CD4-positive, alpha-beta T cell (primary cell): ENCODE data around the gene LRRK2. TPM values are rescaled to one million over a fixed set of nuclear protein-coding genes. Genes with fewer than 3 reads are reported as not detected.

ENCODE experiments used
- ATAC-seq: fragments of 200-7000 bp; cut with Tn5 transposase; one replicate; pipeline ENCODE4 v1.10.0; 2022; ENCODE audit warnings: mild to moderate bottlenecking; ENCODE audit not compliant: poor library complexity
- CTCF ChIA-PET: fragments of 350-600 bp; sonication (Branson Sonifier 250); formaldehyde crosslinking; loops from one replicate; lab custom pipeline; 2021; ENCODE audit warnings: antibody characterized with exemption, inconsistent platforms; lab: Charles Lee
- POLR2A ChIA-PET: fragments of 350-600 bp; sonication (Branson Sonifier 250); formaldehyde crosslinking; loops from one replicate; lab custom pipeline; 2021; ENCODE audit warnings: antibody characterized with exemption, inconsistent platforms; lab: Charles Lee
- DNase-seq, 14 experiments: peaks; one replicate each; pipeline ENCODE4 v3.0.0-alpha.2; 2013 to 2020; ENCODE audit warnings: mixed read lengths in 2 of 14
- H3K27ac ChIP-seq, 2 donors: one replicate each; pipeline versions ENCODE4 v1.5.1 to v1.7.0; 2013; ENCODE audit warnings: low read length in 2 of 2, low read depth in 1 of 2, mild to moderate bottlenecking in 1 of 2
- H3K27me3 ChIP-seq, 2 experiments: 1 replicate in 1 of 2; 2 replicates in 1 of 2; pipeline versions ENCODE4 v1.6.1 to v1.7.0; 2013; ENCODE audit warnings: low read length in 2 of 2, control low read depth in 1 of 2, mild to moderate bottlenecking in 1 of 2, moderate library complexity in 1 of 2; ENCODE audit not compliant: insufficient read depth in 2 of 2, control insufficient read depth in 1 of 2
- H3K36me3 ChIP-seq: one replicate; pipeline ENCODE4 v1.6.1; 2013; ENCODE audit warnings: low read length, control low read depth; ENCODE audit not compliant: insufficient read depth
- H3K4me1 ChIP-seq: one replicate; pipeline ENCODE4 v1.6.1; 2013; ENCODE audit warnings: low read length, control low read depth; ENCODE audit not compliant: insufficient read depth
- H3K4me3 ChIP-seq: one replicate; pipeline ENCODE4 v1.5.1; 2013; ENCODE audit warnings: mild to moderate bottlenecking, low read length, moderate library complexity
- H3K9me3 ChIP-seq, 2 experiments: 1 replicate in 1 of 2; 2 replicates in 1 of 2; pipeline versions ENCODE4 v1.6.1 to v1.7.0; 2013; ENCODE audit warnings: low read length in 2 of 2, mild to moderate bottlenecking in 2 of 2, control low read depth in 1 of 2, moderate library complexity in 1 of 2; ENCODE audit not compliant: control insufficient read depth in 1 of 2, insufficient read depth in 1 of 2
- H3K27ac Mint-ChIP-seq: one replicate; pipeline ENCODE4 v1.8.0; 2020; ENCODE audit warnings: mixed read lengths
- H3K27me3 Mint-ChIP-seq: one replicate; pipeline ENCODE4 v1.8.0; 2021; ENCODE audit warnings: mixed read lengths
- H3K36me3 Mint-ChIP-seq: one replicate; pipeline ENCODE4 v1.8.0; 2021; ENCODE audit warnings: low read depth, mixed read lengths
- H3K4me1 Mint-ChIP-seq: one replicate; pipeline ENCODE4 v1.8.0; 2021; ENCODE audit warnings: low read depth, mixed read lengths
- H3K4me3 Mint-ChIP-seq: one replicate; pipeline ENCODE4 v1.8.0; 2020; ENCODE audit warnings: mild to moderate bottlenecking, mixed read lengths
- H3K9me3 Mint-ChIP-seq: one replicate; pipeline ENCODE4 v1.8.0; 2020; ENCODE audit warnings: mixed read lengths
- intact Hi-C, 2 experiments: fragments of 100-400 bp; cut with DNase I in 1 of 2; cut with micrococcal nuclease in 1 of 2; formaldehyde crosslinking; loops; one replicate each; pipeline versions ENCODE4 v1.15.1 to v1.9.0; 2023 to 2025; cut with DNase I, micrococcal nuclease
- total RNA-seq, 174 experiments: library from RNA in 2 of 174; stranded (reverse) in 2 of 174; gene quantifications; one replicate each; pipeline ENCODE4 v1.2.3 and lab custom pipeline; 2021 to 2026
- TF ChIP-seq, protein P1 (sequence below): fragments of 200-600 bp; IDR thresholded peaks from one replicate; pipeline ENCODE4 v1.8.0; 2022; ENCODE audit warnings: antibody characterized with exemption, mild to moderate bottlenecking

Gene LRRK2
- total RNA-seq, 2 experiments from 2014 or later: 0.42 to 0.60 TPM

DNA sequence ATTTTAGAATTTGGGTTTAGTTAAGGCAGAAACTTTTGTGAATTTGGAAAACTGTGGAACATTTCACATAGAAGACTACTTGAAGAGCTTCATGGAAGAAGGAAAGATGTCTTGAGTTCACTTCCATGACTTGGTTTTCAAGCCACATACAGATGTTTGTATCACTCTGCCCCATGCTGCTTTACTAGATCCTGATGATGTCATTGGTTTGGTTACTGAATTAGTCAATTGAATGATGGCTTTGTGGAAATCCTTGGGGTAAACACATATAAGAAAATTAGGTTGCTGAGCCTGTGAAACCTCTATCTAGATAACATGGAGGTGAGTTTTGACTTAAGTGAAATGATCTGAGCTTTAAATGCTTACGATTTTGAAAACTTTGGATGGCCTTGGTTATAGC, 90.6 kb downstream of the LRRK2 start:
- no peak overlapping the region for H3K4me3 Mint-ChIP-seq
- Histone ChIP-seq H3K36me3 (no peaks in the 10 kb centered on the region), H3K27ac (no peak overlapping the region), H3K4me3 (no peak overlapping the region), H3K9me3 (no peaks in the 10 kb centered on the region), H3K4me1 (no peaks in the 10 kb centered on the region), H3K27me3 (no peaks in the 10 kb centered on the region)
- TF ChIP-seq, protein P1, sequence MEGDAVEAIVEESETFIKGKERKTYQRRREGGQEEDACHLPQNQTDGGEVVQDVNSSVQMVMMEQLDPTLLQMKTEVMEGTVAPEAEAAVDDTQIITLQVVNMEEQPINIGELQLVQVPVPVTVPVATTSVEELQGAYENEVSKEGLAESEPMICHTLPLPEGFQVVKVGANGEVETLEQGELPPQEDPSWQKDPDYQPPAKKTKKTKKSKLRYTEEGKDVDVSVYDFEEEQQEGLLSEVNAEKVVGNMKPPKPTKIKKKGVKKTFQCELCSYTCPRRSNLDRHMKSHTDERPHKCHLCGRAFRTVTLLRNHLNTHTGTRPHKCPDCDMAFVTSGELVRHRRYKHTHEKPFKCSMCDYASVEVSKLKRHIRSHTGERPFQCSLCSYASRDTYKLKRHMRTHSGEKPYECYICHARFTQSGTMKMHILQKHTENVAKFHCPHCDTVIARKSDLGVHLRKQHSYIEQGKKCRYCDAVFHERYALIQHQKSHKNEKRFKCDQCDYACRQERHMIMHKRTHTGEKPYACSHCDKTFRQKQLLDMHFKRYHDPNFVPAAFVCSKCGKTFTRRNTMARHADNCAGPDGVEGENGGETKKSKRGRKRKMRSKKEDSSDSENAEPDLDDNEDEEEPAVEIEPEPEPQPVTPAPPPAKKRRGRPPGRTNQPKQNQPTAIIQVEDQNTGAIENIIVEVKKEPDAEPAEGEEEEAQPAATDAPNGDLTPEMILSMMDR: no peak
- H3K9me3 Mint-ChIP-seq: no peaks in the 10 kb centered on the region
- no peaks in the 10 kb centered on the region for H3K4me1 Mint-ChIP-seq
- H3K27me3 Mint-ChIP-seq: no peaks in the 10 kb centered on the region
- H3K27ac Mint-ChIP-seq: no peak overlapping the region
- no peak for ATAC-seq
- intact Hi-C loops: no loop called here
- ChIA-PET POLR2A (no interaction called here), CTCF (no interaction called here)
- H3K36me3 Mint-ChIP-seq: no peaks in the 10 kb centered on the region
- no peak for DNase-seq

GRCh38 chr12:40324261-40324660, 99.5 kb downstream of the LRRK2 start:
- TF ChIP-seq, protein P1: no peak
- no peak overlapping the region for H3K4me3 ChIP-seq
- H3K9me3 ChIP-seq: no peaks in the 10 kb centered on the region
- Mint-ChIP-seq H3K4me3 (no peak overlapping the region), H3K9me3 (peaks cover 3% of the 10 kb centered on the region), H3K36me3 (no peaks in the 10 kb centered on the region), H3K4me1 (no peaks in the 10 kb centered on the region), H3K27ac (no peak overlapping the region), H3K27me3 (no peaks in the 10 kb centered on the region)
- intact Hi-C loops: no loop called here
- no peaks in the 10 kb centered on the region for H3K27me3 ChIP-seq
- POLR2A ChIA-PET: no interaction called here
- DNase-seq (no peak), ATAC-seq (no peak)
- H3K4me1 ChIP-seq: no peaks in the 10 kb centered on the region
- no peaks in the 10 kb centered on the region for H3K36me3 ChIP-seq
- no peak overlapping the region for H3K27ac ChIP-seq
- CTCF ChIA-PET: no interaction called here

DNA sequence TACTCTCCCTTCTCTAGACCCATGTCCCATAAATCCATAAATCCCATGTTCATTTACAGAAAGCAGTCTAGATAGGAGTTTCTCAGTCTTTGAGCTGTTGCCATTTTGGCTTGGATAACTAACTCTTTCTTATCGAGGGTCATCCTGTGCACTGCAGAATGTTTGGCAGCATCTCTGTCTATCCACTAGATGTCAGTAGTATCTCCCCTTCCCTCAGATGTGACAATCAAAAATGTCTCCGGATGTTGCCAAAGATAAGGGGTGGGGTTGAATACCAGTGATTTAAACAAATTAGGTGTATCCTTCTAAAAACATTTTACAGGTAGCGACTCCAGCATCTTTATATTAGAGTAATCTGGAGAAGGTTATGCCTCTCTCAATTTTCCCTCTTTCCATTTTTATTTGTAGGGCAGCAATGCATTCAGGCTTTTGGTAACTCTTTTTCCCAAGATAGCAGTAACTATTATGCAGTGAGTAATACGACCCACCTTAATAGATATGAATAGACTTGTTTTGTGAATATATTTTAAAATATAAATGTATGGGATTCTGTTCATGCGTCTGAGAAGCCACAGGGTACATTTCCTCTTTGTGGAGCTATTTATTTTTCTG, 100.7 kb downstream of the LRRK2 start:
- intact Hi-C loops: no loop called here
- H3K36me3 Mint-ChIP-seq: no peaks in the 10 kb centered on the region
- DNase-seq (peak in 2 of 14 experiments; percentile 12 to 23), ATAC-seq (no peak)
- H3K27ac Mint-ChIP-seq: no peak overlapping the region
- TF ChIP-seq, protein P1: no peak
- no peaks in the 10 kb centered on the region for H3K27me3 ChIP-seq
- no peaks in the 10 kb centered on the region for H3K36me3 ChIP-seq
- ChIA-PET CTCF (no interaction called here), POLR2A (no interaction called here)
- no peaks in the 10 kb centered on the region for H3K9me3 ChIP-seq
- H3K4me1 Mint-ChIP-seq: no peaks in the 10 kb centered on the region
- H3K4me1 ChIP-seq: no peaks in the 10 kb centered on the region
- H3K9me3 Mint-ChIP-seq: peaks cover 5% of the 10 kb centered on the region
- H3K4me3 ChIP-seq: no peak overlapping the region
- H3K4me3 Mint-ChIP-seq: no peak overlapping the region
- no peak overlapping the region for H3K27ac ChIP-seq
- no peaks in the 10 kb centered on the region for H3K27me3 Mint-ChIP-seq
